GM19351 (cell line): ENCODE results near the gene PLXNA1.

Experiments used
- ATAC-seq: cut with Tn5 transposase; IDR thresholded peaks from one replicate; pipeline ENCODE4 v1.9.1; 2021; ENCODE audit warnings: mild to moderate bottlenecking, moderate library complexity; ENCODE audit not compliant: unreplicated experiment

The PLXNA1 gene

DNA sequence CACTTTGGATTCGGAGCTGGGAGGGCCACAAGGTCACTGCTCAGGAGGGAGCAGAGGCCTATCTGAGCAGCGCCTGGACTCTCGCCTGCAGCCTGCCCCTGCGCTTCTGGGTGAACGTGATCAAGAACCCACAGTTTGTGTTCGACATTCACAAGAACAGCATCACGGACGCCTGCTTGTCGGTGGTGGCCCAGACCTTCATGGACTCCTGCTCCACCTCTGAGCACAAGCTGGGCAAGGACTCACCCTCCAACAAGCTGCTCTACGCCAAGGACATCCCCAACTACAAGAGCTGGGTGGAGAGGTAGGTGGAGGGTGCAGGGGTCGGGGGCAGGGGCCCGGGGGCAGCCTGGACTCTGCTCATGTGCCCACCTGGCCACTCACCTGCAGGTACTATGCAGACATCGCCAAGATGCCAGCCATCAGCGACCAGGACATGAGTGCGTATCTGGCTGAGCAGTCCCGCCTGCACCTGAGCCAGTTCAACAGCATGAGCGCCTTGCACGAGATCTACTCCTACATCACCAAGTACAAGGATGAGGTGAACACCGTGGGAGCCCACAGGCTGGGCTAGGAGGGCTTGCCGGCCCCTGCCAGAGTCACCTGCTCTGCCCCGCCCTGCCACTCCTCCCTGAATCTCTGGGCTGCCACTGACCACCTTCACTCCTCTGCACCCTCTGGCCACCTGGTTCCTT is 49.5 kb downstream of the PLXNA1 start:
- no peak for ATAC-seq
